ENCODE data around the gene DNM3.

GRCh38 chr1:172453153-172453545 lies 611.9 kb downstream of the DNM3 start:
- TF ChIP-seq JUND (IDR thresholded peaks at IDR 0.05) (no peak), CTCF (IDR thresholded peaks at IDR 0.05) (no peak), TEAD4 (IDR thresholded peaks at IDR 0.05; ENCODE audit: borderline replicate concordance, insufficient read depth) (no peak), USF2 (IDR thresholded peaks at IDR 0.05; ENCODE audit: borderline replicate concordance, low read depth, low read length) (no peak), TAF1 (IDR thresholded peaks at IDR 0.05; ENCODE audit: borderline replicate concordance, low read depth, low read length) (no peak)
